ENCODE measurements around the gene RAB26.
"Not testable (repeated sequence)": the region's sequence is repeated elsewhere in the genome, so short reads cannot be mapped to it uniquely, and the experiment has no call there.

The RAB26 gene

GRCh38 chr16:2117960-2118722 is 30.3 kb upstream of the RAB26 start:
- not testable (repeated sequence) for DNase-seq

GRCh38 chr16:2121325-2121724 is 27.1 kb upstream of the RAB26 start:
- peak; percentile 27 for DNase-seq

GRCh38 chr16:2121853-2122252 is 26.6 kb upstream of the RAB26 start:
- no peak for DNase-seq

- DNase-seq, result no peak
These were observed 26.0 kb upstream of the RAB26 start for GRCh38 chr16:2122429-2122828.

GRCh38 chr16:2122934-2123683 is 25.3 kb upstream of the RAB26 start:
- DNase-seq, result not testable (repeated sequence)

GRCh38 chr16:2123706-2124376 is 24.6 kb upstream of the RAB26 start:
- not testable (repeated sequence) for DNase-seq

GRCh38 chr16:2124377-2124693 is 24.1 kb upstream of the RAB26 start:
- not testable (repeated sequence) for DNase-seq

GRCh38 chr16:2124694-2125444 is 23.6 kb upstream of the RAB26 start:
- DNase-seq, result peak; percentile 51

- not testable (repeated sequence) for DNase-seq
These were observed 22.8 kb upstream of the RAB26 start for GRCh38 chr16:2125609-2126008.

GRCh38 chr16:2126161-2126743 is 22.2 kb upstream of the RAB26 start:
- not testable (repeated sequence) for DNase-seq

- DNase-seq, result not testable (repeated sequence)
These were observed 21.4 kb upstream of the RAB26 start for GRCh38 chr16:2126928-2127556.

GRCh38 chr16:2127630-2128280 is 20.7 kb upstream of the RAB26 start:
- DNase-seq, result not testable (repeated sequence)

GRCh38 chr16:2129251-2129650 is 19.2 kb upstream of the RAB26 start:
- DNase-seq, result not testable (repeated sequence)

GRCh38 chr16:2129890-2130447 is 18.5 kb upstream of the RAB26 start:
- DNase-seq, result not testable (repeated sequence)

GRCh38 chr16:2133797-2134196 is 14.6 kb upstream of the RAB26 start:
- not testable (repeated sequence) for DNase-seq

GRCh38 chr16:2135071-2135470 is 13.4 kb upstream of the RAB26 start:
- DNase-seq, result not testable (repeated sequence)

GRCh38 chr16:2135770-2136490 is 12.5 kb upstream of the RAB26 start, which contains the start of gene PKD1:
PKD1 (minus strand) TSS chr16:2135898; CDS start chr16:2135689, 209 bp downstream.
- DNase-seq, result peak; percentile 48

GRCh38 chr16:2142942-2143877 is 5.2 kb upstream of the RAB26 start:
- no peak for DNase-seq

- DNase-seq, result no peak
These were observed 4.4 kb upstream of the RAB26 start for GRCh38 chr16:2143878-2144485.

Data from amniotic stem cell (primary cell).